MCF 10A (cell line): ENCODE measurements around the gene FA2H. TPM values are rescaled to one million over a fixed set of nuclear protein-coding genes. Genes with fewer than 3 reads are reported as not detected.

Experiments used
- BruUV-seq: library from RNA; stranded (reverse); fragments of 400-500 nt; replicated peaks from 2 replicates; lab custom pipeline; 2021; lab: Mats Ljungman, UMichigan
- CTCF ChIA-PET: fragments of 300-600 bp; sonication (Branson Sonifier 250); formaldehyde crosslinking; extraction: SDS; loops from one replicate; lab custom pipeline; 2021; ENCODE audit warnings: antibody characterized with exemption, inconsistent platforms; lab: Yijun Ruan, JAX
- POLR2A ChIA-PET: fragments of 300-600, 350-650 bp; sonication (Branson Sonifier 250); formaldehyde crosslinking; extraction: SDS; loops from one replicate; lab custom pipeline; 2020; ENCODE audit warnings: antibody characterized with exemption, inconsistent platforms; lab: Yijun Ruan, JAX
- DNase-seq: peaks from one replicate; pipeline ENCODE4 v3.0.0-alpha.2; 2018; ENCODE audit not compliant: unreplicated experiment
- H3K27ac Mint-ChIP-seq: one replicate; pipeline ENCODE4 v1.8.0; 2022; ENCODE audit warnings: mild to moderate bottlenecking, low read depth, mixed read lengths; ENCODE audit not compliant: unreplicated experiment
- H3K27me3 Mint-ChIP-seq: one replicate; pipeline ENCODE4 v1.8.0; 2022; ENCODE audit warnings: mixed read lengths; ENCODE audit not compliant: insufficient read depth, unreplicated experiment
- H3K36me3 Mint-ChIP-seq: one replicate; pipeline ENCODE4 v1.8.0; 2022; ENCODE audit warnings: mild to moderate bottlenecking, moderate library complexity, mixed read lengths; ENCODE audit not compliant: insufficient read depth, unreplicated experiment
- H3K4me1 Mint-ChIP-seq: one replicate; pipeline ENCODE4 v1.8.0; 2022; ENCODE audit warnings: mixed read lengths; ENCODE audit not compliant: insufficient read depth, unreplicated experiment
- H3K4me3 Mint-ChIP-seq: one replicate; pipeline ENCODE4 v1.8.0; 2022; ENCODE audit warnings: mild to moderate bottlenecking, moderate library complexity, mixed read lengths; ENCODE audit not compliant: unreplicated experiment
- H3K9me3 Mint-ChIP-seq: one replicate; pipeline ENCODE4 v1.8.0; 2022; ENCODE audit warnings: mixed read lengths; ENCODE audit not compliant: unreplicated experiment
- CTCF ChIP-seq: fragments of 200-600 bp; IDR thresholded peaks from one replicate; pipeline ENCODE4 v1.8.0; 2022; ENCODE audit warnings: antibody characterized with exemption, mild to moderate bottlenecking; ENCODE audit not compliant: unreplicated experiment
- intact Hi-C: fragments of 100-400 bp; cut with micrococcal nuclease; formaldehyde crosslinking; loops from 2 replicates; pipeline ENCODE4 v1.14.1; 2022
- total RNA-seq: library from RNA; stranded (reverse); gene quantifications from 2 replicates; pipeline ENCODE4 v1.2.3, GENCODE V29; 2022

Gene FA2H
- total RNA-seq, 1 experiment from 2014 or later = not detected

GRCh38 chr16:74729783-74730683, 44.6 kb downstream of the FA2H start:
- ChIA-PET CTCF (interaction anchor here (0.6 to 1.9 kb wide), 4 partner anchors 20 to 144 kb away, joined by 3 to 11 read pairs (median 6); no protein-coding TSS in a partner anchor), POLR2A (interaction anchor here (0.6 to 0.9 kb wide), 3 partner anchors 8 to 36 kb away, joined by 3 to 4 read pairs (median 3); no protein-coding TSS in a partner anchor)
- intact Hi-C loops = no loop called here
- Mint-ChIP-seq H3K4me3 (no peak overlapping the region), H3K27me3 (no peaks in the 10 kb centered on the region), H3K9me3 (peaks cover 9% of the 10 kb centered on the region), H3K27ac (peak overlapping the region; percentile 23), H3K36me3 (no peaks in the 10 kb centered on the region), H3K4me1 (peaks cover 12% of the 10 kb centered on the region)
- DNase-seq = peak; percentile 53
- no TSS peak for BruUV-seq
- TF ChIP-seq CTCF = no peak

- POLR2A ChIA-PET = interaction anchor here (1.3 kb wide), 1 partner anchor 13 kb away, joined by 3 read pairs; no protein-coding TSS in a partner anchor
- BruUV-seq = no TSS peak
- Mint-ChIP-seq H3K4me3 (no peak overlapping the region), H3K36me3 (no peaks in the 10 kb centered on the region), H3K27me3 (no peaks in the 10 kb centered on the region), H3K4me1 (peaks cover 12% of the 10 kb centered on the region), H3K27ac (no peak overlapping the region), H3K9me3 (peaks cover 9% of the 10 kb centered on the region)
- CTCF ChIA-PET = interaction anchor here (0.6 to 4.3 kb wide), 5 partner anchors 15 to 137 kb away, joined by 3 to 58 read pairs (median 3); partner anchors contain the start of gene FA2H
- no peak for DNase-seq
- TF ChIP-seq CTCF = no peak
- intact Hi-C loops = no loop called here
These were observed 46.7 kb downstream of the FA2H start for GRCh38 chr16:74727903-74728302.

GRCh38 chr16:74726716-74727115, 47.9 kb downstream of the FA2H start:
- TF ChIP-seq CTCF = peak; percentile 54
- peak; percentile 51 for DNase-seq
- CTCF ChIA-PET = interaction anchor here (0.6 to 4.3 kb wide), 7 partner anchors 12 to 136 kb away, joined by 3 to 58 read pairs (median 5); partner anchors contain the start of gene FA2H
- intact Hi-C loops = no loop called here
- Mint-ChIP-seq H3K27me3 (no peaks in the 10 kb centered on the region), H3K36me3 (no peaks in the 10 kb centered on the region), H3K4me1 (peaks cover 12% of the 10 kb centered on the region), H3K9me3 (peaks cover 9% of the 10 kb centered on the region), H3K27ac (no peak overlapping the region), H3K4me3 (no peak overlapping the region)
- POLR2A ChIA-PET = no interaction called here
- BruUV-seq = no TSS peak
